Activated CD4-positive, alpha-beta T cell treated with anti-CD3 and anti-CD28 coated beads, Interleukin-2, amount 50 U/mL, for 4 hours (primary cell): ENCODE measurements around the gene TGFBR3.
"Not testable (repeated sequence)": the region's sequence is repeated elsewhere in the genome, so short reads cannot be mapped to it uniquely, and the experiment has no call there.

ENCODE experiments used
- DNase-seq, 2 experiments: peaks; one replicate each; pipeline ENCODE4 v3.0.0-alpha.2; 2020

The TGFBR3 gene

GRCh38 chr1:91670781-91671180 lies 215.2 kb downstream of the TGFBR3 start:
- DNase-seq: no peak

GRCh38 chr1:91669584-91670350 lies 216.2 kb downstream of the TGFBR3 start:
- DNase-seq: no peak

- not testable (repeated sequence) for DNase-seq
These were observed 219.3 kb downstream of the TGFBR3 start for GRCh38 chr1:91666651-91667050.

- DNase-seq: no peak
These were observed 224.8 kb downstream of the TGFBR3 start for GRCh38 chr1:91661121-91661520.

- DNase-seq: no peak
These were observed 225.2 kb downstream of the TGFBR3 start for GRCh38 chr1:91660708-91661107.

- DNase-seq: no peak
These were observed 230.0 kb downstream of the TGFBR3 start for GRCh38 chr1:91655912-91656449.

- no peak for DNase-seq
These were observed 232.8 kb downstream of the TGFBR3 start for GRCh38 chr1:91653183-91653582.

GRCh38 chr1:91651661-91652071 lies 234.3 kb downstream of the TGFBR3 start:
- no peak for DNase-seq

GRCh38 chr1:91651243-91651642 lies 234.7 kb downstream of the TGFBR3 start:
- DNase-seq: no peak

GRCh38 chr1:91650764-91651163 lies 235.2 kb downstream of the TGFBR3 start:
- no peak for DNase-seq

GRCh38 chr1:91647061-91647460 lies 238.9 kb downstream of the TGFBR3 start:
- no peak for DNase-seq

- no peak for DNase-seq
These were observed 240.9 kb downstream of the TGFBR3 start for GRCh38 chr1:91645031-91645430.

- no peak for DNase-seq
These were observed 242.5 kb downstream of the TGFBR3 start for GRCh38 chr1:91643431-91643830.

GRCh38 chr1:91640877-91641526 lies 244.9 kb downstream of the TGFBR3 start:
- no peak for DNase-seq

GRCh38 chr1:91637539-91637994 lies 248.4 kb downstream of the TGFBR3 start:
- no peak for DNase-seq

- DNase-seq: no peak
These were observed 250.2 kb downstream of the TGFBR3 start for GRCh38 chr1:91635763-91636162.

- no peak for DNase-seq
These were observed 252.5 kb downstream of the TGFBR3 start for GRCh38 chr1:91633438-91633837.

- no peak for DNase-seq
These were observed 254.1 kb downstream of the TGFBR3 start for GRCh38 chr1:91631718-91632330.

GRCh38 chr1:91630803-91631202 lies 255.1 kb downstream of the TGFBR3 start:
- no peak for DNase-seq
